HL-60 (cell line): ENCODE results near the gene PTPRK.

Source experiments
- CTCF ChIP-seq: IDR thresholded peaks from one replicate; pipeline ENCODE4 v1.5.1; 2011; ENCODE audit warnings: low read length, control low read depth, inconsistent platforms; ENCODE audit not compliant: insufficient read depth
- REST ChIP-seq: IDR thresholded peaks from 2 replicates; pipeline ENCODE4 v1.6.1; 2012; ENCODE audit warnings: low read depth; ENCODE audit not compliant: insufficient replicate concordance
- SPI1 ChIP-seq: IDR thresholded peaks from 2 replicates; pipeline ENCODE4 v1.6.1; 2012; ENCODE audit warnings: low read depth, mild to moderate bottlenecking, borderline replicate concordance

DNA sequence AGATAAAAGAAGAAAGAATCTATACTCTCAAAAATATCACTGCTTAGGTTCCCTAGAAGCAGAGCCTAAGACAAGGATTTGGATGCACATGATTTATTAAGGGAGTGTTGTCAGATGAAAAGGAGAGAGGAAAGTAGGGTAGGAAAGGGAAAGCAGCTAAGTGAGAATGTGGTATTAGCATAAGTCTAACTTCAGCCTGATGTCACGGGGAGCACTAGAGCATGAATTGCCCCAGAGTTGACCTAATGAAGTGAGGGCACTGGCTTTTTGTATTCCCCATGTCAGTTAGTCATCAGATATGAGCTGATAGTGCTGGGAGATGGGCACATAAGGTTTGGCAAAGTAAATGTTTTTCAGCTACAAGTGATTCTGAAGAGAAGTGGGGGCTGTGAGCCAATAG is 490.6 kb downstream of the PTPRK start:
- no peak for TF ChIP-seq CTCF
- no peak for TF ChIP-seq REST
- TF ChIP-seq SPI1, result no peak
